Small intestine (tissue), 7 donors: ENCODE results near the gene EME1. TPM values are rescaled to one million over a fixed set of nuclear protein-coding genes. Genes with fewer than 3 reads are reported as not detected.

Experiments
- DNase-seq, 2 donors: peaks; one replicate each; pipeline versions ENCODE4 v3.0.0 to v3.0.0-alpha.2; 2013
- FAIRE-seq: peaks from 2 replicates; lab custom pipeline; 2012; peaks lifted over from hg19 to GRCh38; lab: Jason Lieb, UNC
- H3K27ac ChIP-seq, 3 donors: one replicate each; pipeline ENCODE4 v1.5.1; 2013; ENCODE audit warnings: low read length in 2 of 3, mild to moderate bottlenecking in 2 of 3, control low read depth in 1 of 3, inconsistent platforms in 1 of 3, low read depth in 1 of 3, moderate library complexity in 1 of 3
- H3K27me3 ChIP-seq, 3 donors: one replicate each; pipeline ENCODE4 v1.6.1; 2013; ENCODE audit warnings: low read length in 3 of 3, inconsistent platforms in 1 of 3; ENCODE audit not compliant: control insufficient read depth in 3 of 3, insufficient read depth in 3 of 3
- H3K36me3 ChIP-seq, 3 donors: one replicate each; pipeline ENCODE4 v1.6.1; 2013; ENCODE audit warnings: low read length in 3 of 3, inconsistent platforms in 1 of 3, low read depth in 1 of 3, mild to moderate bottlenecking in 1 of 3, moderate library complexity in 1 of 3; ENCODE audit not compliant: control insufficient read depth in 3 of 3, insufficient read depth in 2 of 3
- H3K4me1 ChIP-seq, 3 donors: one replicate each; pipeline ENCODE4 v1.6.1; 2013; ENCODE audit warnings: low read length in 2 of 3, inconsistent platforms in 1 of 3, low read depth in 1 of 3, mild to moderate bottlenecking in 1 of 3, moderate library complexity in 1 of 3; ENCODE audit not compliant: control insufficient read depth in 3 of 3, insufficient read depth in 2 of 3
- H3K4me3 ChIP-seq, 3 donors: one replicate each; pipeline ENCODE4 v1.5.1; 2013; ENCODE audit warnings: low read length in 3 of 3, control low read depth in 1 of 3, inconsistent platforms in 1 of 3, low read depth in 1 of 3, mild to moderate bottlenecking in 1 of 3, moderate library complexity in 1 of 3
- H3K9me3 ChIP-seq, 2 donors: one replicate each; pipeline ENCODE4 v1.6.1; 2013; ENCODE audit warnings: low read depth in 1 of 2, low read length in 1 of 2; ENCODE audit not compliant: control insufficient read depth in 2 of 2, insufficient read depth in 1 of 2
- WGBS, 3 donors: extraction: QIAGEN DNeasy Blood & Tissue Kit; methylation state at CpG; one replicate each; pipeline ENCODE4 v1.1.7; 2013; 5-methylcytosine and 5-hydroxymethylcytosine counted together
- polyA plus RNA-seq, 4 donors: library from polyadenylated mRNA; stranded (reverse) in 3 of 4; unstranded in 1 of 4; fragments of 200-250 nt in 3 of 4; fragments of 120-200 nt in 1 of 4; gene quantifications; one replicate each; pipeline versions ENCODE4 v1.2.1 to v1.2.3, GENCODE V29; 2013
- donor health status: healthy with polysubstance abuse.
- donor health status: control.
- donor health status: control.
- donor health status: Bipolar disorder and iron deficiency.
- donor health status: healthy.

Gene EME1
- polyA plus RNA-seq, 4 donors: 2.5 to 4.3 TPM; not detected in 2

DNA sequence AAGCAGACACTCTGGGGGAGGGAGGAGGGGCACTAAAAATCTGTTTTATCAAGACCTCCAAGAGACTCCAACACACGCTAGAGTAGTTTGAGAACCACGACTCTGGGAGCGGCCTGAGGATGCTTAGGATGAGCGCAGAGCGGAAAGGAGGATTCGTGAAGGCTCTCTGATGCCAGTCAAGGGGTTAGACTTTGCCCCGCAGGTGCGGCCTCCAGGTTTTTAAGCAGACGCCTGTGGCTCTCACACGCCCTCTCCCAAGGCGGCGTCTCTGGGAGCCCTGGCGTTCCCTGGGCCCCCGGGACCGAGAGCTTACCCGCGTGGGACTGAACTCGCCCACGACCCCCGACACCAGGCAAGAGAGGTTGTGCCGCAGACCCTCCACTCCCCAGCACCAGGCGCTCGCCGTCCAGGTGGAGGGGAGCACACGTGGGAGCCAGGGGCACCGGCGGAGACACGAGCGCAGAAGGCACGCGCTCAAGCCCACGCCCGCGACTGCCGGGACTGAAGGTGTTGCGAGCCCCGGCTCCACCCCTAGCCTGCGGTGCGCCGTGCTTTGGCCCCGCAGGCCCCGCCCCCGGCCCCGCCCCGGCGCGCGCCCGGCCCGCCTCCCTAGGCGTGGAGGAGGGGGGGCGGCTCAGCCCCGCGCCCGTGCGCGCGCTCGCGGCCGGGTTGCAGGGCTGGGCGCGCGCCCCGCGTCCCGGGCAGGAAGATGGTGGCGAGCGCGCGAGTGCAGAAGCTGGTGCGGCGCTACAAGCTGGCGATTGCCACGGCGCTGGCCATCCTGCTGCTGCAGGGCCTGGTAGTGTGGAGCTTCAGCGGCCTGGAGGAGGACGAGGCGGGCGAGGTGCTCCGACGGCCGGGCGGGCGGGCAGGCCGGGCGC is 27.4 kb upstream of the EME1 start, which contains the start of gene XYLT2:
TSS of gene XYLT2 (plus strand) at position 695 of the 881 bp plus-strand sequence. CDS start at position 710, 15 bp downstream.
- no peak for FAIRE-seq
- 1 to 5% (median 4%) methylated on average over 41 to 87 of the region's 87 CpGs for WGBS, 3 donors

DNA sequence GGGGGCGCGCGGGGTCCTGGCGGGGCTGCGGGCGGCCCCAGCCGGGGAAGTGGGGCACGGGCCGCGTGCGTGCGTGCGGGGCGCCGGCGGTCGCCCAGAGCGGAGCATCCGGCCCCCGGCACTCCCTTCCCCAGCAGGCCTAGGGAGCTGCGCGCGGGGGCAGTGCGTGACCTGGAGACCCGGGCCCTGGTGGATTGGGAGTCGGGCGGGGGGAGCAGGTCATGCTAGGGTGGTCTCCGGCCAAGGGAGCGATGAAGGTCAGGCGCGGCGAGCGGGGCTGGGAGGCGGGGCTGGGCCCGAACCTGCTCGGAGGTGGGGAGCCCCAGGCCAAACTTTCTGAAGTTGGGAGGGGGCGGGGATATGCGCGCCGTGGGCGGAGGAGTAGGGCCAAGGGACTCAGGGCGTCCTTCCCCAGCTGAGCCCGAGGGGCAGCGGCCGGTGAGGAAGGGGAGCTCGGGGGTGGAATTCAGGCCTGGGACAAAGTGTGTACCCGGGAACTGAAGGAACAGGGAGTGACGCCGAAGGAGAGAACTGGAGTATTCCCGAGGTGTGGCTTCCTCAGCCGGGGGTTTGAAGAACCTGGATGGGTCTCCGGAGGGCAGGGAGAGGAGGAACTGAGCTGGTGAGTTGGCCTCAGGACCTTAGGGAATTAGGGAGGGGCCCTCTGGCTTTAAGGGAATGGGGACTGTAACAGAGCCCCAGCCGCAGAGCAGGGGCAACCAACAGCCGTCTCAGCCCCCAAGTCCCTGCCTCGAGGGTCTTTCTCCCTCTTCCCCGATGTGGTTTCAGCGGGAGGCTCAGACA is 26.5 kb upstream of the EME1 start:
- peaks cover 0 to 12% (median 0%) of the 10 kb centered on the region in 3 donors for H3K36me3 ChIP-seq
- peaks cover 0 to 8% of the 10 kb centered on the region in 2 donors for H3K9me3 ChIP-seq
- peak overlapping the region; percentile 88 to 95 (median 90) for H3K4me3 ChIP-seq
- H3K27me3 ChIP-seq: peaks cover 0 to 2% (median 0%) of the 10 kb centered on the region in 3 donors
- peaks cover 1 to 15% (median 3%) of the 10 kb centered on the region in 3 donors for H3K4me1 ChIP-seq
- FAIRE-seq (no peak), DNase-seq (peak; percentile 44 to 69)
- 0 to 1% (median 1%) methylated on average over 38 to 57 of the region's 57 CpGs for WGBS, 3 donors
- peak overlapping the region in 2 of 3 donors; percentile 33 to 59 for H3K27ac ChIP-seq

More for the DNA sequence above, 27.4 kb upstream of the EME1 start, which contains the start of gene XYLT2:
- Histone ChIP-seq H3K4me3 (peak within 1 kb of the TSS; percentile 88 to 95 (median 90)), H3K27me3 (peaks cover 0 to 2% (median 0%) of the 10 kb centered on the region in 3 donors), H3K4me1 (peaks cover 1 to 15% (median 3%) of the 10 kb centered on the region in 3 donors), H3K9me3 (peaks cover 0 to 10% of the 10 kb centered on the region in 2 donors), H3K36me3 (peaks cover 0 to 10% (median 0%) of the 10 kb centered on the region in 3 donors), H3K27ac (peak within 1 kb of the TSS; percentile 33 to 78 (median 59))
- peak; percentile 86 to 94 for DNase-seq

DNA sequence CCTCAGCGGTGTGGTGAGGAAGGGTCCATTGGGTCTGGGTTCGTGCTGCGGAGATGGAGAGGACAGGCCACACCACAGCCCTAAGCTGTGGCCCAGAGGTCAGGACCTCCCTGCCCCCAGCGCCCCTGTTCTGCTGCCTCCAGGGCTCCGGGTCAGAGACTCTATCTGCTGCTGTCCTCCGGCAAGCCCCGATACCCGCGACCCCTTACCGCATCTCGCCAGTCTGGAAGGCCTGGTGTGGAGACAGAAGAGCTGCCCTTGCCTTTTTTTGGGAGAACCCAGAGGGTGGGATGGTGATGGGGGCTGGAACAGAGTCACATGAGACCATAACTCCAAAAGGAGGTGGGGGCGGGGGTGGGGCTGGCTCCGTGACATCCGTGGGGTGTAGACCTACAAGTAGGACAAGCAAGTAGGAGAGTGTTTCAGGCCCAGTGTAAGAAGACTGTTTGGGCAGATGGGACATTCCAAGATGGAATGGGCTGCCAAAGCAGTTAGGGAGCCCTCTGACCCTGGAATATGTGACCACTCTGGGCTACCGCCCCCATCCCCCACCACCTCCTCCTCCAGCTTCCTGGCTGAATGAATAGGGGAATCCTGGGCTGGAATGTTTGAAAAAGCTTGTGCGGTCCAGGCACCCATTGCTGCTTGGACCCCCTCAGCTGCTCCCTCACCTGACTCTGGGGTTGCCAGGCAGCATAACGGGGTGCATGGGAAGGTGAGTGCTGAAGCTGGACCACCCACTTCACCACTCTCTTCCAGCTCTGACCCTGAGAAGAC is 25.7 kb upstream of the EME1 start:
- no peak for FAIRE-seq
- H3K4me3 ChIP-seq: peak overlapping the region in 2 of 3 donors; percentile 90 to 95
- 40 to 54% (median 47%) methylated on average over 14 to 17 of the region's 17 CpGs for WGBS, 3 donors

DNA sequence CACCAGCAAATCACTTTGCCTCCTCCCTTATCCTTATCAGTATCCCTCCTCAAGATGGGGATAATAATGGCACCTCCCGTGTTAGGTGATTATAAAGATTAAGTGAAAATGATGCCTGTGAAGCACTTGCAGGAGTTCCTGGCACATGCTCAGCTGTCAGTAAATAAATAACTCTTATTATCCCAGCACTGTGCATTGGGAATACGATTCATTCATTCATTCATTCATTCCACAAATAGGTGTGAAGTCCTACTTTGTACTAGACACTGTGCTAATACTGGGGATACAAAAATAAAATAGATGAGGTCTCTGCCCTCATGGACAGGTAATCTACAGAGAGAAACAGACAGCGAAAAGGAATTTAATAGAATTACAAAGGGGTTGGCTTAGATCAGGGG is 25.1 kb upstream of the EME1 start:
- H3K27ac ChIP-seq: no peak overlapping the region
- WGBS, 3 donors: 37 to 68% (median 51%) methylated on average over 3 of the region's 3 CpGs
- DNase-seq (no peak), FAIRE-seq (no peak)
- no peak overlapping the region for H3K4me3 ChIP-seq
- H3K4me1 ChIP-seq: peaks cover 1 to 15% (median 3%) of the 10 kb centered on the region in 3 donors
- H3K27me3 ChIP-seq: no peaks in the 10 kb centered on the region
- peaks cover 0 to 25% (median 0%) of the 10 kb centered on the region in 3 donors for H3K36me3 ChIP-seq
- H3K9me3 ChIP-seq: no peaks in the 10 kb centered on the region

More for the DNA sequence above, 25.7 kb upstream of the EME1 start:
- Histone ChIP-seq H3K27ac (no peak overlapping the region), H3K9me3 (peaks cover 0 to 2% of the 10 kb centered on the region in 2 donors), H3K27me3 (no peaks in the 10 kb centered on the region), H3K4me1 (peaks cover 1 to 15% (median 3%) of the 10 kb centered on the region in 3 donors), H3K36me3 (peaks cover 0 to 19% (median 0%) of the 10 kb centered on the region in 3 donors)
- no peak for DNase-seq

DNA sequence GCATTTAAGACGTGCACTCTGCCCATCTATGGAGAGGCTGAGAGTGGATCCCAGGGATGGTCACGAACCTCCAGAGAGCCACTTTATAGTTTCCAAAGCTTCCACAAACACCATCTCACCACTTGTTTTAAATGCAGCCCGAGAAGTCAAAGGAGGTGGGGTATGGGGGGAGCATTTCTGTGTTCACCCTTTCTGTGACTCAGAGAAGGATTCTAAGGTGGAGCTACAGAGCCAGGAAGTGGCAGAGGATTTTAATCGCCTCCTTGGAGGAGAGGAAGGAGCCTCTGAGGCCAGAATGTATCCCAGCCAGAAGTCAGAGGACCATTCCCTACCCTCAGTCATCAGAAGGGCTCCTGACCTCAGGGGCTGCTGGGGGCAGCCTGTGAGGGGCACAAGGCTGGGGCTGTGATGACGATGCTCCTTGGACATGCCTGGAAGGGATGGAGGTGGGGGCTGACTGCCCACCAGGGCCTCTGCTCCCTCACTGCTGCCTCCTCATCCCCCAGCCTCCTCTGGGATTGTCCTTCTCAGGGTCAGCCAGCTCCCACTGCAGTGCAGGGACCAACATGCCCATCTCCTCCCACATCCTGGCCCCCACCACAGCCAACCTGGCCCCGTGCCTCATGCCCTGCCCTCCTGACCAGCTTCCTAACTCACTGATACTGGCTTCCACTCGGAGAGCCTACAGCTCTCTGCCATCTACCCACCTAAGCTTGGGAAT is 24.3 kb upstream of the EME1 start:
- peaks cover 1 to 15% (median 3%) of the 10 kb centered on the region in 3 donors for H3K4me1 ChIP-seq
- no peaks in the 10 kb centered on the region for H3K27me3 ChIP-seq
- no peak overlapping the region for H3K4me3 ChIP-seq
- H3K27ac ChIP-seq: no peak overlapping the region
- H3K36me3 ChIP-seq: peaks cover 0 to 33% (median 0%) of the 10 kb centered on the region in 3 donors
- WGBS, 3 donors: 73 to 81% (median 76%) methylated on average over 7 of the region's 7 CpGs
- FAIRE-seq (no peak), DNase-seq (no peak)
- no peaks in the 10 kb centered on the region for H3K9me3 ChIP-seq

DNA sequence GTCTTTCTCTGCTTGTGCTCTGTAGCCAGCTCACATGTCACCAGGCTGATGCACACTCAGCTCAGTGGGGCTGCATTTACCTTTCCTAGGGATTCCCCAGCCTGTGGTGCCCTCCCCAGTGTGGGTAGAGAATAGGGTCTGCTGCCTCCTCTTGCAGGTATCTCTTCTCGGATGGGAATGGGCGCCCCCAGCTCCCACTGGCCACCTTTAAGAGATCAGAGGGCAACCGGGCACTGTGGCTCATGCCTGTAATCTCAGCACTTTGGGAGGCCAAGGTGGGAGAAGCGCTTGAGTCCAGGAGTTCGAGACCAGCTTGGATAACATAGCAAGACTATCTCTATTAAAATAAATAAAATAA is 23.8 kb upstream of the EME1 start:
- no peaks in the 10 kb centered on the region for H3K27me3 ChIP-seq
- FAIRE-seq: no peak

DNA sequence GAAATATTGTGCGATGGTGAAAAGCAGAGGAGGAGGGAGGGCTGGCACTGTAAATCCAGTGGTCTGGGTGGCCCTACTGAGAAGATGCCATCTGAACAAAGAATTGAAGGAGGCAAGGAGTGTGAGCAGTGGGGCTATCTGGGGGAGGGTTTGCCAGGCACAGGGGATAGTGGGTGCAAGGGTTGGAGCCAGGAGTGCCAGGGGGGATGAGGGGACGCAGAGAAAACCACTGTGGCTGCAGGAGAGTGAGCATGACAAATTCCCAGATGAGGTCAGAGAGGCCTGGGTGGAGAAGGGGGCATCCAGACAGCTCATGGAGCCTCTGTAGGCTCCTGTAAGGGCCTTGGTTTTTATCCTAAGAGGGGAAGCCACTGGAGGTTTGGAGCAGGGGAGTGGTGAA is 22.3 kb upstream of the EME1 start:
- no peak for DNase-seq
- H3K4me3 ChIP-seq: no peak overlapping the region
- no peaks in the 10 kb centered on the region for H3K9me3 ChIP-seq
- H3K36me3 ChIP-seq: peaks cover 3 to 53% (median 9%) of the 10 kb centered on the region in 3 donors
- no peaks in the 10 kb centered on the region for H3K27me3 ChIP-seq
- 86 to 95% (median 92%) methylated on average over 2 of the region's 2 CpGs for WGBS, 3 donors
- H3K27ac ChIP-seq: no peak overlapping the region
- H3K4me1 ChIP-seq: peaks cover 1 to 9% (median 3%) of the 10 kb centered on the region in 3 donors
- FAIRE-seq: no peak

More for the DNA sequence above, 23.8 kb upstream of the EME1 start:
- WGBS, 3 donors: 83 to 96% (median 93%) methylated on average over 5 of the region's 5 CpGs
- H3K36me3 ChIP-seq: peaks cover 0 to 38% (median 3%) of the 10 kb centered on the region in 3 donors
- H3K4me1 ChIP-seq: peaks cover 1 to 15% (median 3%) of the 10 kb centered on the region in 3 donors
- H3K27ac ChIP-seq: no peak overlapping the region
- no peak for DNase-seq
- H3K4me3 ChIP-seq: no peak overlapping the region
- H3K9me3 ChIP-seq: no peaks in the 10 kb centered on the region
